Ovary (tissue), 3 donors: ENCODE data around the gene DFFA.

ENCODE experiments used
- CTCF ChIP-seq, 3 donors: fragments of 450-650 bp in 2 of 3; fragments of 200-600 bp in 1 of 3; IDR thresholded peaks; one replicate each; pipeline versions ENCODE4 v1.5.1 to v1.8.0; 2016 to 2022; ENCODE audit warnings: antibody characterized with exemption in 3 of 3, mild to moderate bottlenecking in 1 of 3
- EP300 ChIP-seq: sonication (generic); formaldehyde crosslinking; IDR thresholded peaks from one replicate; pipeline ENCODE4 v1.6.1; 2017; ENCODE audit warnings: antibody characterized with exemption
- donor health status: DM: no; HTN: no; CAD: no.

- no peak for TF ChIP-seq CTCF (IDR thresholded peaks at IDR 0.05)
- TF ChIP-seq EP300 = no peak
Observed at GRCh38 chr1:10451287-10451686, 21.0 kb downstream of the DFFA start.
